Colonic mucosa (tissue), 4 donors: ENCODE data around the gene CALCB. TPM values are rescaled to one million over a fixed set of nuclear protein-coding genes. Genes with fewer than 3 reads are reported as not detected.
"Not testable (repeated sequence)": the region's sequence is repeated elsewhere in the genome, so short reads cannot be mapped to it uniquely, and the experiment has no call there.

Experiments used
- DNase-seq: peaks from one replicate; pipeline ENCODE4 v3.0.0-alpha.2; 2020
- H3K27ac ChIP-seq: fragments of 200-600 bp; one replicate; pipeline ENCODE4 v1.8.0; 2021
- H3K27me3 ChIP-seq: fragments of 200-600 bp; one replicate; pipeline ENCODE4 v1.8.0; 2021
- H3K36me3 ChIP-seq: fragments of 200-600 bp; one replicate; pipeline ENCODE4 v1.8.0; 2021
- H3K4me1 ChIP-seq: fragments of 200-600 bp; one replicate; pipeline ENCODE4 v1.8.0; 2021; ENCODE audit warnings: mild to moderate bottlenecking
- H3K4me3 ChIP-seq: fragments of 200-600 bp; one replicate; pipeline ENCODE4 v1.8.0; 2021
- H3K9ac ChIP-seq, 2 donors: one replicate each; pipeline ENCODE4 v1.7.0; 2013; ENCODE audit warnings: control low read depth in 2 of 2, low read depth in 2 of 2, low read length in 2 of 2
- H3K9me3 ChIP-seq: fragments of 200-600 bp; one replicate; pipeline ENCODE4 v1.8.0; 2021
- intact Hi-C: fragments of 100-400 bp; cut with DNase I; formaldehyde crosslinking; loops from one replicate; pipeline ENCODE4 v1.14.1; 2022
- total RNA-seq, 2 donors: library from RNA; stranded (reverse); fragmentation: NEBNext Ultra II Directional in 1 of 2; extraction: Animal tissue kit (Norgen Biotek cat#: 25700) in 1 of 2; gene quantifications; one replicate each; pipeline ENCODE4 v1.2.1, GENCODE V29; 2021
- TF ChIP-seq, protein P1 (sequence below): fragments of 200-600 bp; IDR thresholded peaks from one replicate; pipeline ENCODE4 v1.8.0; 2022; ENCODE audit warnings: antibody characterized with exemption, mild to moderate bottlenecking
- donor health status: healthy.
- donor health status: DM: no; HTN: no; CAD: no.
- donor health status: DM: no; HTN: no; CAD: no.

Gene CALCB, protein sequence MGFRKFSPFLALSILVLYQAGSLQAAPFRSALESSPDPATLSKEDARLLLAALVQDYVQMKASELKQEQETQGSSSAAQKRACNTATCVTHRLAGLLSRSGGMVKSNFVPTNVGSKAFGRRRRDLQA
- total RNA-seq, result under 1 TPM in 1 of 2 donors, not detected in 1; 0.16 TPM

DNA sequence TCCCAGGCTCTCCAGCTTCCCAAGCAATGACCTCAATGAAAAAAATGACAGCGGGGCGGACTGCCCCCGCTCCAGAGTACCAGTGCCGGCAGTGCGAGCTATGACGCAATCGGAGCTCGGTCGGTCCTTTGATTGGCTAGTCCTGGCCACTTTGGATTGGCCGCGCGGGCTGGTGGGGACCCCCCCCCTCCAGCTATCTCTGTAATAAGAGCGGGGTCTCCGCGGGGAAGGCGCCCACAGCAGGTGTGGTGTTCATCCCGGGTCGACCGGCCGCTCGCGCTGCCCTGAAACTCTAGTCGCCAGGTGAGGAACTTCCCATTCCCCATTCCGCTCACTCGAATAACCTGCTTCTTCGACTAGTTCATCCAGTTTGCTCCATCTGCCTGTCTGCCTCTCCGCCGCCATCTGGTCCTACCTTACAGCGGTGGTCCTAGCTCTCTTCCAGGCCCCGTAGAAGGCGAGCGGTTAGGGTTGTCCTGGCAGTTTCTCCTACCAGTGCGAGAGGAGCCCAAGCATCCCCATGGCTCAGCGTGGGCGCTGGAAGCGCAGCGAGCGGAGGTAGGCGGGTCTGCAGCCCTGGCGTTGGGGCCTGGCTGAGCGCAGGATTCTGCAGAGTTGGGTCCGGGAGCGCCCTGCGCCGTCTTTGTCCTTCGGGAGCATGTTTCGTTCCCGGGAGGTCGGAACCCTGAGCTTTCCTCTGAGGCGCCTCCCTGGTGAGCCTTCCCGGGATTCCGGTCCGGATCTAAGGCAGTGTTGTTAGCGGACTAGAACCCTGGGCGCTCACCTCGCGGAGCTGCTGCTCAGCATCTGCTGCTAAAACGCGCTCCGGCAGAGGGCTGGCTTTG is at the start of gene CALCB:
Gene CALCB (plus strand): TSS at position 233 of the 845 bp plus-strand sequence. CDS start 1,126 bp downstream, outside the sequence.
- intact Hi-C loops, result loop anchor here (5.0 to 10.0 kb wide), 2 partner anchors 161 to 279 kb away; no protein-coding TSS in a partner anchor
- Histone ChIP-seq H3K27ac (no peak within 1 kb of the TSS), H3K4me1 (peaks cover 12% of the 10 kb centered on the region), H3K27me3 (peaks cover 15% of the 10 kb centered on the region), H3K36me3 (no peaks in the 10 kb centered on the region), H3K9me3 (no peaks in the 10 kb centered on the region), H3K4me3 (peak within 1 kb of the TSS; percentile 20), H3K9ac (no peak within 1 kb of the TSS)
- TF ChIP-seq, protein P1, sequence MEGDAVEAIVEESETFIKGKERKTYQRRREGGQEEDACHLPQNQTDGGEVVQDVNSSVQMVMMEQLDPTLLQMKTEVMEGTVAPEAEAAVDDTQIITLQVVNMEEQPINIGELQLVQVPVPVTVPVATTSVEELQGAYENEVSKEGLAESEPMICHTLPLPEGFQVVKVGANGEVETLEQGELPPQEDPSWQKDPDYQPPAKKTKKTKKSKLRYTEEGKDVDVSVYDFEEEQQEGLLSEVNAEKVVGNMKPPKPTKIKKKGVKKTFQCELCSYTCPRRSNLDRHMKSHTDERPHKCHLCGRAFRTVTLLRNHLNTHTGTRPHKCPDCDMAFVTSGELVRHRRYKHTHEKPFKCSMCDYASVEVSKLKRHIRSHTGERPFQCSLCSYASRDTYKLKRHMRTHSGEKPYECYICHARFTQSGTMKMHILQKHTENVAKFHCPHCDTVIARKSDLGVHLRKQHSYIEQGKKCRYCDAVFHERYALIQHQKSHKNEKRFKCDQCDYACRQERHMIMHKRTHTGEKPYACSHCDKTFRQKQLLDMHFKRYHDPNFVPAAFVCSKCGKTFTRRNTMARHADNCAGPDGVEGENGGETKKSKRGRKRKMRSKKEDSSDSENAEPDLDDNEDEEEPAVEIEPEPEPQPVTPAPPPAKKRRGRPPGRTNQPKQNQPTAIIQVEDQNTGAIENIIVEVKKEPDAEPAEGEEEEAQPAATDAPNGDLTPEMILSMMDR, result no peak
- no peak for DNase-seq

DNA sequence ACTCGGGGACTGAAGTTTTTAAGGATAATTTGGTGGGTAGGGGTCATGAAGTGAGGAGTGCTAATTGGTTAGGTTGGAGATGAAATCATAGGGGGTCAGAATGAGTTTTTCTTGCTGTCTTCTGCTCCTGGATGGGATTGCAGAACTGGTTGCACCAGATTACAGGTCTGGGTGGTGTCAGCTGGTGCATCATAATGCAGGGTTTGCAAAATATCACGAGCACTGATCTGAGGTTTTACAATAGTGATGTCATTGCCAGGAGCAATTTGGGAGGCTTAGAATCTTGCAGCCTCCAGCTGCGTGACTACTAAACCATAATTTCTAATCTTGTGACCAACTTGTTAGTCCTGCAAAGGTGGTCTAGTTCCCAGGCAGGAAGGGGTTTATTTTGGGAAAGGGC is 46.4 kb upstream of the CALCB start:
- H3K4me3 ChIP-seq, result no peak overlapping the region
- no peak overlapping the region for H3K9ac ChIP-seq
- DNase-seq, result no peak
- no peaks in the 10 kb centered on the region for H3K27me3 ChIP-seq
- no peak overlapping the region for H3K27ac ChIP-seq
- intact Hi-C loops, result no loop called here
- no peaks in the 10 kb centered on the region for H3K9me3 ChIP-seq
- no peaks in the 10 kb centered on the region for H3K4me1 ChIP-seq
- TF ChIP-seq, protein P1, result no peak
- no peaks in the 10 kb centered on the region for H3K36me3 ChIP-seq

DNA sequence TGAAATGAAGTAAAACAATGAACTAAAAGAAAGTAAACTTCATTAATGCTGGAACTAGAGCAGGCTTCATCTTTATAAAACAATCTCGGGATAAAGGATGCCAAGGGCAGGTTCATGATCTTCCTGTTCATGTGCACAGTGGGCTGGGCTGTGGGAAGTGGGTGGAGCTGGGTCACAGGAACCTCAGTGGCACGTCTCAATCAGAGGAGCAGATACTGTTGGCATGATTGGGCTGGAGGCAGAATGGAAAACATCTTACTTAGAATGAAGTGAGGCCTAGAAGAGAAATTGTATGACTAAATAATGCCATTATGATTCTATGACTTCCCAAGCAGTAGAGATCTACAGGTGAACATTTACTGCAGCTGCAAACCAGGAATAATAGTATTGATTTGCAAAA is 45.4 kb upstream of the CALCB start:
- Histone ChIP-seq H3K4me3 (no peak overlapping the region), H3K27ac (no peak overlapping the region), H3K9me3 (no peaks in the 10 kb centered on the region), H3K36me3 (no peaks in the 10 kb centered on the region), H3K27me3 (no peaks in the 10 kb centered on the region), H3K4me1 (no peaks in the 10 kb centered on the region), H3K9ac (no peak overlapping the region)
- DNase-seq, result no peak
- intact Hi-C loops, result no loop called here
- TF ChIP-seq, protein P1, result no peak

DNA sequence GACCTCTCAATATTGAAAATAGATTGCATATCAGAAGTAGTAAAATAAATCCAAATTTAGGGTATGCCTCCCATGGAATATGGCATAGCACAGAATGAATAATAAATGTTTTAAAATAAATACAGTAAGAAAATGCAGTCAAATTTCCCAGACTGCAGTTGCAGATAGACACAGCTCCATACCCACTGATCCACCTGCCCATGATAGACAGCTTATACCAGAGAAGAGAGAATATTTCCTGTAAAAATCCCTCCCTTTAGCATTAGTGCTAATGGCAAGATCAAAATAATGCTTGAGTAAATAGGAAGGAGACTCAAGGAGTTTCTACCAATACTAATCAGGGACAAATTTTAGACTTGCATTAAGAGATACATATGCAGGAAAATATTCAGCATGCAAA is 45.0 kb upstream of the CALCB start:
- no peak overlapping the region for H3K9ac ChIP-seq
- no peaks in the 10 kb centered on the region for H3K27me3 ChIP-seq
- H3K27ac ChIP-seq, result no peak overlapping the region
- H3K36me3 ChIP-seq, result no peaks in the 10 kb centered on the region
- H3K4me3 ChIP-seq, result no peak overlapping the region
- H3K4me1 ChIP-seq, result no peaks in the 10 kb centered on the region
- TF ChIP-seq, protein P1, result no peak
- intact Hi-C loops, result no loop called here
- no peaks in the 10 kb centered on the region for H3K9me3 ChIP-seq
- DNase-seq, result no peak

DNA sequence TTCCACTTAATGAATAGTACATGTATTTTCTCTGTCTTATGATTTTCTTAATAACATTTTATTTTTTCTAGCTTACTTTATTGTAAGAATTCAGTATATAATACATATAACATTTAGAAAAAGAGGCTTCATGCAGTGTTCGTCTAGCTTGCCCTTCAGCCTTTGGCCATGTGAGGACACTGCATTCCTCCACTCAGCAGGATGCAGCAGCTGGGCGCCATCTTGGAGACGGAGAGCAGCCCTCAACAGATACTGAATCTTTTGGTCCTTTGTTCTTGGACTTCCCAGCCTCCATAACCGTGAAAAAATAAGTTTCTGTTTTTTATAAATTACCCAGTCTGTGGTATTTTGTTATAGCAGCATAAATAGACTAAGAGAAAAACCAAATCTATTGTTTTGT is 41.4 kb upstream of the CALCB start:
- H3K4me1 ChIP-seq, H3K27ac ChIP-seq, H3K9me3 ChIP-seq, H3K9ac ChIP-seq, DNase-seq, H3K4me3 ChIP-seq, H3K27me3 ChIP-seq, H3K36me3 ChIP-seq: not testable (repeated sequence)
- intact Hi-C loops, result loop anchor here (5.0 kb wide), 1 partner anchor 835 kb away; no protein-coding TSS in a partner anchor
